Measurements from ENCODE around the gene RBM7. TPM values are rescaled to one million over a fixed set of nuclear protein-coding genes. Genes with fewer than 3 reads are reported as not detected.

Gene RBM7
- total RNA-seq, 6 donors from 2014 or later, result 2.2 to 35.2 (median 21.4) TPM

- no peaks in the 10 kb centered on the region for H3K36me3 ChIP-seq
- ATAC-seq (ENCODE audit: low FRiP score in 2 of 2) (no peak), DNase-seq (no peak)
- TF ChIP-seq POLR2A (IDR thresholded peaks at IDR 0.05) (no peak), CTCF (IDR thresholded peaks at IDR 0.05) (no peak), POLR2AphosphoS5 (IDR thresholded peaks at IDR 0.05) (no peak), EP300 (IDR thresholded peaks at IDR 0.05) (no peak)
- no peak overlapping the region for H3K27ac ChIP-seq
- H3K4me3 ChIP-seq, result no peak overlapping the region
- no peaks in the 10 kb centered on the region for H3K27me3 ChIP-seq
- H3K4me1 ChIP-seq, result peaks cover 0 to 4% (median under 1%) of the 10 kb centered on the region in 4 donors
- WGBS, 2 donors, result 60 to 64% methylated on average over 4 of the region's 4 CpGs
- no peaks in the 10 kb centered on the region for H3K9me3 ChIP-seq
Measured at GRCh38 chr11:114433376-114433775, 32.9 kb downstream of the RBM7 start.

GRCh38 chr11:114438303-114438702, 37.8 kb downstream of the RBM7 start:
- TF ChIP-seq POLR2A (IDR thresholded peaks at IDR 0.05) (no peak), EP300 (IDR thresholded peaks at IDR 0.05) (no peak), POLR2AphosphoS5 (IDR thresholded peaks at IDR 0.05) (no peak), CTCF (IDR thresholded peaks at IDR 0.05) (no peak)
- Histone ChIP-seq H3K27ac (peak overlapping the region; percentile 59 to 87 (median 84)), H3K9me3 (no peaks in the 10 kb centered on the region), H3K36me3 (no peaks in the 10 kb centered on the region), H3K4me1 (peaks cover 16 to 20% (median 18%) of the 10 kb centered on the region in 4 donors), H3K27me3 (no peaks in the 10 kb centered on the region), H3K4me3 (no peak overlapping the region)
- DNase-seq, result no peak
- ATAC-seq (ENCODE audit: low FRiP score in 2 of 2), result no peak
- 61 to 69% methylated on average over 6 of the region's 6 CpGs for WGBS, 2 donors

GRCh38 chr11:114439229-114440120, 39.0 kb downstream of the RBM7 start, which contains the start of gene REXO2:
Gene REXO2, plus strand, starts transcription at chr11:114439467. Its CDS starts 62 bp downstream, at chr11:114439529.
- TF ChIP-seq POLR2AphosphoS5 (IDR thresholded peaks at IDR 0.05) (peak; percentile 84 to 91), CTCF (IDR thresholded peaks at IDR 0.05) (peak in 4 of 6 experiments; percentile 34 to 59 (median 51)), POLR2A (IDR thresholded peaks at IDR 0.05) (peak in 3 of 4 donors; percentile 44 to 87 (median 74)), EP300 (IDR thresholded peaks at IDR 0.05) (no peak)
- Histone ChIP-seq H3K4me3 (peak within 1 kb of the TSS; percentile 58 to 99 (median 86)), H3K9me3 (no peaks in the 10 kb centered on the region), H3K27me3 (no peaks in the 10 kb centered on the region), H3K27ac (peak within 1 kb of the TSS; percentile 59 to 87 (median 84)), H3K4me1 (peaks cover 16 to 20% (median 18%) of the 10 kb centered on the region in 4 donors), H3K36me3 (peaks cover 0 to 6% (median 2%) of the 10 kb centered on the region in 4 donors)
- peak; percentile 98 to 99 for ATAC-seq (ENCODE audit: low FRiP score in 2 of 2)
- 0 to 1% methylated on average over 23 to 51 of the region's 64 CpGs for WGBS, 2 donors
- DNase-seq, result peak; percentile 97 to 98

GRCh38 chr11:114440121-114440860, 39.8 kb downstream of the RBM7 start:
- peaks cover 0 to 7% (median 3%) of the 10 kb centered on the region in 4 donors for H3K36me3 ChIP-seq
- no peaks in the 10 kb centered on the region for H3K9me3 ChIP-seq
- H3K27me3 ChIP-seq, result no peaks in the 10 kb centered on the region
- peak overlapping the region; percentile 59 to 87 (median 84) for H3K27ac ChIP-seq
- H3K4me3 ChIP-seq, result peak overlapping the region; percentile 58 to 99 (median 86)
- peak in 1 of 2 donors; percentile 0 for ATAC-seq (ENCODE audit: low FRiP score in 2 of 2)
- peaks cover 16 to 20% (median 18%) of the 10 kb centered on the region in 4 donors for H3K4me1 ChIP-seq
- no peak for DNase-seq
- no peak for TF ChIP-seq CTCF (IDR thresholded peaks at IDR 0.05)
- TF ChIP-seq EP300 (IDR thresholded peaks at IDR 0.05), result no peak
- no peak for TF ChIP-seq POLR2A (IDR thresholded peaks at IDR 0.05)
- TF ChIP-seq POLR2AphosphoS5 (IDR thresholded peaks at IDR 0.05), result no peak
- WGBS, 2 donors, result 23 to 25% methylated on average over 8 to 10 of the region's 10 CpGs
